Cardiac septum (tissue), 1 donor: ENCODE data around the gene TMC1. TPM values are rescaled to one million over a fixed set of nuclear protein-coding genes. Genes with fewer than 3 reads are reported as not detected.

Source experiments
- DNase-seq: peaks from one replicate; pipeline ENCODE4 v3.0.0-alpha.2; 2020; ENCODE audit warnings: low spot score
- intact Hi-C: fragments of 100-400 bp; cut with DNase I; formaldehyde crosslinking; loops from one replicate; pipeline ENCODE4 v1.14.0; 2022
- total RNA-seq: library from RNA; stranded (reverse); fragmentation: NEBNext Ultra II Directional; extraction: Animal tissue kit (Norgen Biotek cat#: 25700); gene quantifications from one replicate; pipeline ENCODE4 v1.2.1, GENCODE V29; 2021
- donor health status: DM: no; HTN: no; CAD: no.

The TMC1 gene
- total RNA-seq, 1 donor from 2014 or later = 0.27 TPM

GRCh38 chr9:72648324-72649126, 127.1 kb downstream of the TMC1 start:
- no peak for DNase-seq
- intact Hi-C loops = no loop called here

DNA sequence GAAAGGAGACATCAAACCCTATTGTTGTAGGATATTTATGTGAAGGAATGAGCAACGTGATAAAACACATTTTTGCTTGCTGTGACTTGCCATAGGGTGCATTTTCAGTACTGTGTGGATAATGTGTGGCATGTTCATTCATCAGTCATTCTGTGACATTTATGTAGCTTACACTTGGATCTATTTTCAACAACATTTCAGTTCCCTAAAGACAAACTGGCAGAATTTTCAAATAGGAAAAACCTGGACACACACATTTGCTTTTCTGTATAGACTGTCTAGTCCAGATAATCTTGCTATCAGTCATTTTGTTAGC, 127.7 kb downstream of the TMC1 start:
- DNase-seq = no peak
- intact Hi-C loops = no loop called here

GRCh38 chr9:72650206-72650605, 128.8 kb downstream of the TMC1 start:
- DNase-seq = no peak
- intact Hi-C loops = no loop called here

GRCh38 chr9:72656021-72656420, 134.6 kb downstream of the TMC1 start:
- intact Hi-C loops = no loop called here

GRCh38 chr9:72657023-72657422, 135.6 kb downstream of the TMC1 start:
- DNase-seq = no peak
- intact Hi-C loops = no loop called here

More at GRCh38 chr9:72656021-72656420, 134.6 kb downstream of the TMC1 start:
- DNase-seq = no peak

DNA sequence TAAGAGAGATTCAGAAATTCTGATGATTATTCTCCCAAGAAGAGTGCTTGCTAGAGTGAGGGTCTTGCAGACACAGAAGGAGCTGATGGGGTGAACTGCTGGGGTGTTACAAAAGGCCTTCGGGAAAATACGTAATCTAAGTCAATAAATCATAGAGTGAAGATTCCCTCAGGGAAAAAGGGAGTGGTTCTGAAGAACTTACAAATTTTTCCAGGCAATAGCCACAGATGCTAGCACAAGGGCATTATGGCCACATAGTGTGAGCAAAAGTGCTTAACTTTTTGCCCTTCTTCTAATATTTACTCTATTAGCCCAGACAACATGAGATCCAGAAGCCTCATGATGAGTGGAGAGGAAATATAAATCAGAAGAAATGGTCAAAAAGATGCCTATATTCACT, 137.3 kb downstream of the TMC1 start:
- no peak for DNase-seq
- intact Hi-C loops = no loop called here

GRCh38 chr9:72661401-72662135, 140.2 kb downstream of the TMC1 start:
- no peak for DNase-seq
- intact Hi-C loops = no loop called here

DNA sequence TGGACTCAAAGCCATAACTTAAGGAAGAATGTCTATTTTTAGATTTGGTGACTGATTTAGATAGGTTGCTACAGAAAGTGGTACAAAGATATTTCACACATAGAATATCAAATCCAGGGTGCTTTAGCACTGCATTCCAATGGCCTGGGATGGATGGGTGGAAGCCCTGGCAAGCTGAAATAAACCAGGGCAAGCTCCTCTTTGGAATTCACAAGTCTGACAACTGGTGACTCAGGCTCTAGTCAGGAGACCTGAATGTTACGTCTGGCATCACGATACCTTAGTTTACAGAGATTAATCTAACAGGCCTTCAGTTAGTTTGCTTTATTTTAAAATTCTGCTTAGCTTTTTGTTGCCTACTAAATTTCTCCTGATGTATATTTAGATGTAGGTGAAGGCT, 144.0 kb downstream of the TMC1 start:
- intact Hi-C loops = no loop called here
- DNase-seq = no peak

- DNase-seq = no peak
- intact Hi-C loops = no loop called here
These were observed 145.8 kb downstream of the TMC1 start for GRCh38 chr9:72667181-72667580.

GRCh38 chr9:72674961-72675360, 153.6 kb downstream of the TMC1 start:
- DNase-seq = no peak
- intact Hi-C loops = no loop called here

- intact Hi-C loops = no loop called here
- no peak for DNase-seq
These were observed 154.2 kb downstream of the TMC1 start for GRCh38 chr9:72675586-72675985.

GRCh38 chr9:72680593-72681282, 159.3 kb downstream of the TMC1 start:
- intact Hi-C loops = no loop called here
- DNase-seq = no peak

- intact Hi-C loops = no loop called here
These were observed 159.8 kb downstream of the TMC1 start for GRCh38 chr9:72681283-72681630.

GRCh38 chr9:72684615-72685014, 163.2 kb downstream of the TMC1 start:
- intact Hi-C loops = no loop called here
- no peak for DNase-seq

More at GRCh38 chr9:72681283-72681630, 159.8 kb downstream of the TMC1 start:
- DNase-seq = no peak

GRCh38 chr9:72685911-72686310, 164.5 kb downstream of the TMC1 start:
- intact Hi-C loops = no loop called here

DNA sequence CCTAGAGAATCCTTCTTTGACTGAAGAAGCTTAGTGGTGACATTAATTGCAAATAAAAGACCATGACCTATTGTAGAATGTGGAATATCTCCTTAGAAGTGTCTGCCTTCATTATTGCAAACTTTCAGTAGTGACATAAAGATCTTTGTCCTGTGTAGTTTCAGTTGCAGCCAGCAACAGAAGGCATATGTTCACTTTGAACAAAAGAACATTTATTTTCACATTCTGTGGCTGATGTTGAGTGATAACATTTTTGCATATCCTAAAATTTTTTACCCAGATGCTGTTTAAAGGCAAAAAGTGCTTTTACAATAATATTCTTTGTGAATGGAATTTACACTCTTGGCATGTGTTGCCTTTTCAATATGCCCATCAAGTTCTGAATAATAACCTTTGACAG, 165.9 kb downstream of the TMC1 start:
- DNase-seq = no peak
- intact Hi-C loops = no loop called here

More at GRCh38 chr9:72685911-72686310, 164.5 kb downstream of the TMC1 start:
- no peak for DNase-seq

DNA sequence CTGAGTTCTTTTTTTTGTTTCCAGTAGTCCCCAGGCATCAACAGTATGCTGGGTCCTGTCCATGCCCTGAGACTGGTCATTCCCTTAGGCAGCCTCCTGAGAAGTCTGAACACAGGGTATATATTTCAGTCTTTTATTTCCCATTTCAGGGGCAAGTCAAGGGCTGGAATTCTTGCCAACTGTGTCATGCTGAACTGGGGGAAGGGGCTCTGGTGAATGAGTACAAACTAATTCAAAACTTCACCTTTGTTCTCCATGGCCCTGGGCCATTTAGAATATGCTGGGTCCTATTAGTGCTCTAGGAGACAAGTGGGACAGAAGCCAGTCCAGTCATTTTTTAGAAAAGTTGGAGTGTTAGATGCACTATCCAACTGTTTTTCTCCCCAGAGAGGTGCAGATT, 170.3 kb downstream of the TMC1 start:
- intact Hi-C loops = no loop called here
- DNase-seq = no peak

GRCh38 chr9:72695365-72695764, 174.0 kb downstream of the TMC1 start:
- DNase-seq = no peak
- intact Hi-C loops = no loop called here

DNA sequence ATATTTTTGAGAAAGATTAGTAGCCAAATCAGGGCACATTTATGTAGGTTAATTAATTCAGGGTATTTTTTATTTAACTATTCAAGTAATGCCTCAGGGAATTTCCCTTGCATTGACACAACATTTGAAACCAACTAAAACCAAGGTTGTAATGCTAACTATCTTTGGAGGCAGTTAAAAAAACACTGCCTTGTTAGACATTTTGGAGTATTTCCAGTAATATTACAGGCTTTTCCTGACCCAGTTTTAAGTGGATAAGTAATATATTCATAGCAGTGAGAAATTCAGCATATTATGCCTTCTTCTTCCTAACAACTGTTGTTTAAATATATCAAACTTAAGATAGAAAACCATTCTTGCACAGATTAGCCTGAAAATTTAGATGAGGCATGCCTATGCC, 175.1 kb downstream of the TMC1 start:
- no peak for DNase-seq
- intact Hi-C loops = no loop called here

- no peak for DNase-seq
- intact Hi-C loops = no loop called here
These were observed 180.1 kb downstream of the TMC1 start for GRCh38 chr9:72701510-72701909.

DNA sequence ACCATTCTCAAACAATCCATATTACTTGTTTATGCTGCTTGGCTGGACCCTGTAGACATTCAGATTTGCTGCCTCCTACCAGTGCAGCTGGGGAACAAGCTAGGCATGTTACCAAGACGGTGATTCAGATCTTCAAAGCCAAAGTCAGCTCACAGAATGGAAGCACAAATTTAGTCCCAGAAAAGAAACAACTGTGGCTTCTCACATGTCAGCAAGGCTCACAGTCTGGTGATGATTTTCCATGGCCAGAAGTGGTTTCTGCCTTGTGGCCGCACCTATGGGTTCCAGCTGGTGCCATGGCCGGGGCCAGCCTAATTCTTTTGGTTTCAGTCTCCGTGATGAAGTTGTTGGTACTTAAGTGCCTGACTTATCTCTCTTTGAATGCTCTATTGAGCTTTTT, 182.2 kb downstream of the TMC1 start:
- DNase-seq = no peak
- intact Hi-C loops = no loop called here
